ENCODE data around the gene GSTT2.

DNA sequence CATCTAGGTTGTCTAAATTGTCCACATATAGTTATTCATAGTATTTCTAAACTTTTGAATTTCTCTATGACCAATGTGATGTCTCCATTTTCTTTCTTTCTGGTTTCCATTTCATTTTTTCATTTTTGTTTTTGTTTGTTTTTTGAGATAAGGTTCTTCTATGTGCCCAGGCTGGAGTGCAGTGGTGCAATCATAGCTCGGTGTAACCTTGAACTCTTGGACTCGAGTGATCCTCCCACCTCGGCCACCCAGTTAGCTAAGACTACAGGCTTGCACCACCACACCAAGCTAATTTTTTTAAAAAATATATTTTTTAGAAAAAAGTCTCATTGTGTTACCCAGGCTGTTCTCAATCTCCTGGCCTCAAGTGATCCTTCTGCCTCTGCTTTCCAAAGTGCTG, 17.2 kb downstream of the GSTT2 start:
- TF ChIP-seq, protein P1, sequence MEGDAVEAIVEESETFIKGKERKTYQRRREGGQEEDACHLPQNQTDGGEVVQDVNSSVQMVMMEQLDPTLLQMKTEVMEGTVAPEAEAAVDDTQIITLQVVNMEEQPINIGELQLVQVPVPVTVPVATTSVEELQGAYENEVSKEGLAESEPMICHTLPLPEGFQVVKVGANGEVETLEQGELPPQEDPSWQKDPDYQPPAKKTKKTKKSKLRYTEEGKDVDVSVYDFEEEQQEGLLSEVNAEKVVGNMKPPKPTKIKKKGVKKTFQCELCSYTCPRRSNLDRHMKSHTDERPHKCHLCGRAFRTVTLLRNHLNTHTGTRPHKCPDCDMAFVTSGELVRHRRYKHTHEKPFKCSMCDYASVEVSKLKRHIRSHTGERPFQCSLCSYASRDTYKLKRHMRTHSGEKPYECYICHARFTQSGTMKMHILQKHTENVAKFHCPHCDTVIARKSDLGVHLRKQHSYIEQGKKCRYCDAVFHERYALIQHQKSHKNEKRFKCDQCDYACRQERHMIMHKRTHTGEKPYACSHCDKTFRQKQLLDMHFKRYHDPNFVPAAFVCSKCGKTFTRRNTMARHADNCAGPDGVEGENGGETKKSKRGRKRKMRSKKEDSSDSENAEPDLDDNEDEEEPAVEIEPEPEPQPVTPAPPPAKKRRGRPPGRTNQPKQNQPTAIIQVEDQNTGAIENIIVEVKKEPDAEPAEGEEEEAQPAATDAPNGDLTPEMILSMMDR (IDR thresholded peaks at IDR 0.05) = no peak
- TF ChIP-seq POLR2A (IDR thresholded peaks at IDR 0.05) = no peak

Measured in heart left ventricle (tissue), 13 donors.